Choroid plexus epithelial cell (primary cell): ENCODE results near the gene SAMHD1.
"Not testable (repeated sequence)": the region's sequence is repeated elsewhere in the genome, so short reads cannot be mapped to it uniquely, and the experiment has no call there.

Experiments used
- DNase-seq: peaks from one replicate; pipeline ENCODE4 v3.0.0-alpha.2; 2010; ENCODE audit warnings: low read depth
- H3K4me3 ChIP-seq: 2 replicates; pipeline ENCODE4 v1.5.1; 2011; ENCODE audit warnings: low read depth, mild to moderate bottlenecking, control low read depth, low read length, moderate library complexity
- CTCF ChIP-seq: conservative IDR thresholded peaks from 2 replicates; pipeline ENCODE4 v1.5.1; 2011; ENCODE audit warnings: low read depth, mild to moderate bottlenecking, control low read depth, inconsistent platforms, low read length, moderate library complexity

The SAMHD1 gene

GRCh38 chr20:36932476-36933426, 18.8 kb downstream of the SAMHD1 start:
- TF ChIP-seq CTCF, result no peak
- DNase-seq, result peak; percentile 27
- H3K4me3 ChIP-seq, result no peak overlapping the region

- DNase-seq, H3K4me3 ChIP-seq: not testable (repeated sequence)
Observed at GRCh38 chr20:36932067-36932466, 19.4 kb downstream of the SAMHD1 start.

- no peak overlapping the region for H3K4me3 ChIP-seq
- DNase-seq, result no peak
- no peak for TF ChIP-seq CTCF
Observed at GRCh38 chr20:36929691-36930090, 21.8 kb downstream of the SAMHD1 start.

GRCh38 chr20:36929290-36929689, 22.2 kb downstream of the SAMHD1 start:
- peak; percentile 25 for DNase-seq
- no peak for TF ChIP-seq CTCF
- no peak overlapping the region for H3K4me3 ChIP-seq

GRCh38 chr20:36927704-36928103, 23.8 kb downstream of the SAMHD1 start:
- no peak for DNase-seq

GRCh38 chr20:36926653-36927200, 24.8 kb downstream of the SAMHD1 start:
- DNase-seq, result no peak
- H3K4me3 ChIP-seq, result no peak overlapping the region
- TF ChIP-seq CTCF, result no peak

More at GRCh38 chr20:36927704-36928103, 23.8 kb downstream of the SAMHD1 start:
- no peak for TF ChIP-seq CTCF
- H3K4me3 ChIP-seq, result no peak overlapping the region

GRCh38 chr20:36925234-36925633, 26.3 kb downstream of the SAMHD1 start:
- TF ChIP-seq CTCF, result no peak
- no peak for DNase-seq
- no peak overlapping the region for H3K4me3 ChIP-seq
